ENCODE data around the gene EDARADD.
"Not testable (repeated sequence)": the region's sequence is repeated elsewhere in the genome, so short reads cannot be mapped to it uniquely, and the experiment has no call there.

DNA sequence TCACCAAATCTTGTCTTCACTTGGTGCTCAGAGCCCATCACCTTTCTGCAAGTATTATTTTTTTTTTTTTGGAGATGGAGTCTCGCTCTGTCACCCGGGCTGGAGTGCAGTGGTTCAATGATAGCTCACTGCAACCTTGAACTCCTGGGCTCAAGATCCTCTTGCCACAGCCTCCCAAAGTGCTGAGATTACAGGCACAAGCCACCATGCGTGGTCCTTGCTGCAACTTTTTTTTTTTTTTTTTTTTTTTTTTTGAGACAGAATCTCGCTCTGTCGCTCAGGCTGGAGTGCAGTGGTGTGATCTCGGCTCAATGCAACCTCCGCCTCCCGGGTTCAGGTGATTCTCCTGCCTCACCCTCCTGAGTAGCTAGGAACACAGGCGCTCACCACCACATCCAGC lies 70.1 kb downstream of the EDARADD start:
- TF ChIP-seq, protein P1, sequence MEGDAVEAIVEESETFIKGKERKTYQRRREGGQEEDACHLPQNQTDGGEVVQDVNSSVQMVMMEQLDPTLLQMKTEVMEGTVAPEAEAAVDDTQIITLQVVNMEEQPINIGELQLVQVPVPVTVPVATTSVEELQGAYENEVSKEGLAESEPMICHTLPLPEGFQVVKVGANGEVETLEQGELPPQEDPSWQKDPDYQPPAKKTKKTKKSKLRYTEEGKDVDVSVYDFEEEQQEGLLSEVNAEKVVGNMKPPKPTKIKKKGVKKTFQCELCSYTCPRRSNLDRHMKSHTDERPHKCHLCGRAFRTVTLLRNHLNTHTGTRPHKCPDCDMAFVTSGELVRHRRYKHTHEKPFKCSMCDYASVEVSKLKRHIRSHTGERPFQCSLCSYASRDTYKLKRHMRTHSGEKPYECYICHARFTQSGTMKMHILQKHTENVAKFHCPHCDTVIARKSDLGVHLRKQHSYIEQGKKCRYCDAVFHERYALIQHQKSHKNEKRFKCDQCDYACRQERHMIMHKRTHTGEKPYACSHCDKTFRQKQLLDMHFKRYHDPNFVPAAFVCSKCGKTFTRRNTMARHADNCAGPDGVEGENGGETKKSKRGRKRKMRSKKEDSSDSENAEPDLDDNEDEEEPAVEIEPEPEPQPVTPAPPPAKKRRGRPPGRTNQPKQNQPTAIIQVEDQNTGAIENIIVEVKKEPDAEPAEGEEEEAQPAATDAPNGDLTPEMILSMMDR (conservative IDR thresholded peaks at IDR 0.05; ENCODE audit: low read length): not testable (repeated sequence)
- TF ChIP-seq EZH2phosphoT487 (IDR thresholded peaks at IDR 0.05; ENCODE audit: borderline replicate concordance, low read depth, low read length): not testable (repeated sequence)
